Gastroesophageal sphincter (tissue), 2 donors: Measurements from ENCODE around the gene MTG1.
"Not testable (repeated sequence)": the region's sequence is repeated elsewhere in the genome, so short reads cannot be mapped to it uniquely, and the experiment has no call there.

ENCODE experiments used
- POLR2A ChIP-seq, 2 donors: fragments of 450-650 bp; IDR thresholded peaks; one replicate each; pipeline ENCODE4 v1.6.1; 2017; ENCODE audit warnings: antibody characterized with exemption in 2 of 2, mild to moderate bottlenecking in 2 of 2, moderate library complexity in 1 of 2
- POLR2AphosphoS5 ChIP-seq: sonication (generic); formaldehyde crosslinking; IDR thresholded peaks from one replicate; pipeline ENCODE4 v1.6.1; 2017; ENCODE audit warnings: antibody characterized with exemption

DNA sequence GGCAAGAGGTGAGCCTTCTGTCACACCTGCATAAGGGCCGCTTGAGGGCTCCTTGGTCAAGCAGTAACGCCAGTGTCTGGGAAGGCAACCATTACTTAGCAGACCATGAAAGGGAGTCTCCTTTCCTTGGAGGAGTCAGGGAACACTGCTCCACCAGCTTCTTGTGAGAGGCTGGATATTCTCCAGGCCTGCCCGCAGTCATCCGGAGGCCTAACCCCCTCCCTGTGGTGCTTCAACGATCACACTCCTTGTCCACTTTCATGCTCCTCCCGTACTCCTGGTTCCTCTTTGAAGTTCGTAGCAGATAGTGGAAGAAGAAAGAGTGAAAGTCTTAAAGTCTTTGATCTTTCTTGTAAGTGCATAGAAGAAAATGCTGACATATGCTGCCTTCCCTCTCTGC is 26.5 kb upstream of the MTG1 start:
- not testable (repeated sequence) for TF ChIP-seq POLR2A (IDR thresholded peaks at IDR 0.05); POLR2AphosphoS5
